ENCODE data around the gene GPR161.

GRCh38 chr1:168101336-168101735 is 35.4 kb downstream of the GPR161 start:
- TF ChIP-seq POLR2AphosphoS5 (IDR thresholded peaks at IDR 0.05) (no peak), POLR2A (IDR thresholded peaks at IDR 0.05) (no peak)
